ENCODE results near the gene SYCE1L.

The SYCE1L gene

DNA sequence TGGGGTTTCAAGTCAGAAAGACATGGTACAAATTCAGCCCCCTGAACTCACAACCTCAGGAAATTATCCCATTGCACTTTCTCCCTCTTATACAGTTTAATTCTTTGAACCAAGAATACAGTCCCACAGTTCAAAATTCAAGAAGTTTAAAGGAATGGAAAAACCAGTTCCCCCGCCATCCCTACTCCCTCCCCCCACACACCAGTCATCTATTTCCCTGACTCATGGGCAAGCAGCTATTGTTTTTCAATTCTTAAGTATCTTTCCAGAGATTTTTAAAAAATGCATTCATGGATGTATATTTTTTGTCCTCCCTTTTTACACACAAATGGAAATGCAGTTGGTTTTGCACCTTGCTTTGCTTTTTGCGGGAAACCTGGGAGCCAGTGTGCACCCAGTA lies 7.3 kb downstream of the SYCE1L start:
- Histone ChIP-seq H3K27ac (no peak overlapping the region), H3K4me3 (no peak overlapping the region)
- TF ChIP-seq CTCF (IDR thresholded peaks at IDR 0.05), result no peak
- DNase-seq (ENCODE audit: low spot score), result no peak

DNA sequence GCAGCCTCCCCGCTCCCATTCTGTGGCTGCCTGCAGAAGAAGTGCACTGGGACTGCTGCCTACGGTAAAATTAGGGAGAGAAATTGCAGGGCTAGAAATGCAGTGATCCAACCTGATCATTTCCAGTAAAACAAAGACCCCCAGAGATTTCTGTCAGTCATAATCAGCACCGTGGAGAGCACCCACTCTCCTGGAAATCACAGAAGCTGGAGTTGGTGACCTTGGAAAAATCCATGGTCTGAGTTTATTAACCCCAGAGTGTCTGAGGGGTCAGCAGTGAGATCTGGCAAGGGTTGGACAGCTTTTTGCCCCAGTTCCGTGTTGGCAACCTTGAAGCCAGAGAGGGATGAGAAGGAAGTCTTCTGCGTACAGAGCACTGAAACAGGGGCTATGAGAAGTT lies 7.8 kb downstream of the SYCE1L start:
- no peak for TF ChIP-seq CTCF (IDR thresholded peaks at IDR 0.05)
- DNase-seq (ENCODE audit: low spot score), result no peak

DNA sequence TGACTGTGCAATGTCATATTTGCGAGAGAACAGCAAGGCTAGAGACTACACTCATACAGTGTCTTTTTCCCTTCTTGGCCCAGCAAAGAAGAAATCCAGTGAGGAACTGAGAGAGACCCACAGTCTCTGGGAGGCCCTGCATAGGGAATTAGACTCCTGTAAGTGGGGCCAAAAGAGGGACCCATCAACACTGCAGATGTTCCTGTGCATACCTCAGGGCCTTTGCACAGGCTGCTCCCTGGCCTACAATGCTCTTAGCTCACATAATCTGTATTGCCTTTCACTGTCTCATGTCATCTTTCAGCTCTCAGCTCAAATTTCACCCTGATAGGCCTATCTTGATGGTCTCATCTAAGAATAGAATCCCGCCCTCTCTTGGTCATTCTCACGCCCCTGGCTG lies 9.2 kb downstream of the SYCE1L start:
- Histone ChIP-seq H3K4me3 (no peak overlapping the region), H3K27ac (no peak overlapping the region)
- no peak for DNase-seq (ENCODE audit: low spot score)
- TF ChIP-seq CTCF (IDR thresholded peaks at IDR 0.05), result no peak

More for the DNA sequence above, 7.8 kb downstream of the SYCE1L start:
- no peak overlapping the region for H3K4me3 ChIP-seq
- no peak overlapping the region for H3K27ac ChIP-seq

- no peak for TF ChIP-seq CTCF (IDR thresholded peaks at IDR 0.05)
- no peak for DNase-seq (ENCODE audit: low spot score)
- peak overlapping the region in 1 of 2 donors; percentile 33 for H3K27ac ChIP-seq
- peak overlapping the region; percentile 71 for H3K4me3 ChIP-seq
These were observed 12.9 kb downstream of the SYCE1L start for GRCh38 chr16:77211880-77212740.

GRCh38 chr16:77212741-77213541 lies 13.7 kb downstream of the SYCE1L start:
- TF ChIP-seq CTCF (IDR thresholded peaks at IDR 0.05), result no peak
- DNase-seq (ENCODE audit: low spot score), result no peak

GRCh38 chr16:77213542-77214106 lies 14.4 kb downstream of the SYCE1L start:
- DNase-seq (ENCODE audit: low spot score), result no peak
- TF ChIP-seq CTCF (IDR thresholded peaks at IDR 0.05), result no peak
- Histone ChIP-seq H3K27ac (no peak overlapping the region), H3K4me3 (no peak overlapping the region)

More at GRCh38 chr16:77212741-77213541, 13.7 kb downstream of the SYCE1L start:
- H3K4me3 ChIP-seq, result peak overlapping the region; percentile 71
- H3K27ac ChIP-seq, result peak overlapping the region in 1 of 2 donors; percentile 33

Measured in coronary artery (tissue), 2 donors.